RWPE2 (cell line): Measurements from ENCODE around the gene PLXNA4.

Experiments
- ATAC-seq: fragments of 200-7000 bp; cut with Tn5 transposase; 3 replicates; pipeline ENCODE4 v1.9.1; 2021; ENCODE audit warnings: low read depth
- DNase-seq: peaks from one replicate; pipeline ENCODE4 v3.0.0-alpha.2; 2020; ENCODE audit warnings: low spot score
- H3K27ac ChIP-seq: fragments of 450-650 bp; 2 replicates; pipeline ENCODE4 v1.5.1; 2017; ENCODE audit warnings: mild to moderate bottlenecking; ENCODE audit not compliant: poor library complexity, severe bottlenecking
- H3K27me3 ChIP-seq: fragments of 250-450 bp; sonication (Bioruptor Pico); 2 replicates; pipeline ENCODE4 v1.5.1; 2021; ENCODE audit warnings: mild to moderate bottlenecking, moderate library complexity; ENCODE audit not compliant: insufficient read depth, poor library complexity, severe bottlenecking
- H3K36me3 ChIP-seq: fragments of 250-450 bp; sonication (Bioruptor Pico); 2 replicates; pipeline ENCODE4 v1.5.1; 2020; ENCODE audit warnings: low read depth, mild to moderate bottlenecking, moderate library complexity
- H3K4me1 ChIP-seq: fragments of 250-450 bp; sonication (Bioruptor Pico); 2 replicates; pipeline ENCODE4 v1.5.1; 2021; ENCODE audit warnings: mild to moderate bottlenecking, moderate library complexity; ENCODE audit not compliant: insufficient read depth, poor library complexity, severe bottlenecking
- H3K4me3 ChIP-seq: fragments of 250-450 bp; sonication (Bioruptor Pico); 2 replicates; pipeline ENCODE4 v1.5.1; 2021; ENCODE audit warnings: mild to moderate bottlenecking, moderate library complexity; ENCODE audit not compliant: severe bottlenecking
- H3K9me3 ChIP-seq: fragments of 250-450 bp; sonication (Bioruptor Pico); 2 replicates; pipeline ENCODE4 v1.5.1; 2021; ENCODE audit warnings: mild to moderate bottlenecking, moderate library complexity; ENCODE audit not compliant: severe bottlenecking
- CTCF ChIP-seq: fragments of 450-650 bp; IDR thresholded peaks from one replicate; pipeline ENCODE4 v1.5.1; 2017; ENCODE audit warnings: mild to moderate bottlenecking, moderate library complexity; ENCODE audit not compliant: poor library complexity, severe bottlenecking

PLXNA4 gene

GRCh38 chr7:132145063-132145462 lies 431.2 kb downstream of the PLXNA4 start:
- H3K27me3 ChIP-seq: no peaks in the 10 kb centered on the region
- no peak for DNase-seq
- H3K9me3 ChIP-seq: no peaks in the 10 kb centered on the region
- no peak for TF ChIP-seq CTCF
- H3K27ac ChIP-seq: peak overlapping the region; percentile 48
- peak; percentile 10 for ATAC-seq
- H3K4me3 ChIP-seq: no peak overlapping the region
- H3K36me3 ChIP-seq: no peaks in the 10 kb centered on the region
- H3K4me1 ChIP-seq: peaks cover 13% of the 10 kb centered on the region

- no peak for DNase-seq
- Histone ChIP-seq H3K36me3 (no peaks in the 10 kb centered on the region), H3K4me3 (no peak overlapping the region), H3K4me1 (peaks cover 23% of the 10 kb centered on the region), H3K27me3 (no peaks in the 10 kb centered on the region), H3K27ac (no peak overlapping the region), H3K9me3 (no peaks in the 10 kb centered on the region)
- ATAC-seq: no peak
- no peak for TF ChIP-seq CTCF
Measured at GRCh38 chr7:132142006-132142405, 434.3 kb downstream of the PLXNA4 start.

DNA sequence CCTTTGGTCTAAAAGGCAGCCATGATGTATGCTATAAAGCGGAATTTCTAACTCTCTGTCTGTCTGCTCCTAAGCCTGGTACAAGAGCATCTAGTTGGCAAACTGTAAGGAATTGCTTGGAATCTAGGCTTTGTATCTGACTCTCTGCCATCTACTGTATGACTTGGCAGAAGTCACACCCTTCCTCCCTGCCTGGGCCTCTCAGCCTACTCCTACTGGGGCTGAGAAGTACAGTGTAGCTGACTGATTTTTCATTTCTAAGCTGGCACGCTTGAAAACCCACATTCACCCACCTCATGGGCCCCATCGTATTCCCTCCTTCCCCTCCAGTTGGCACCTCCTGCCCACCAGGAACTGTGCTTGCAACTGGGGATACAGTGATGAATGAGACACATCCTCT lies 435.2 kb downstream of the PLXNA4 start:
- no peak overlapping the region for H3K27ac ChIP-seq
- H3K4me1 ChIP-seq: peaks cover 23% of the 10 kb centered on the region
- ATAC-seq (no peak), DNase-seq (no peak)
- TF ChIP-seq CTCF: no peak
- no peak overlapping the region for H3K4me3 ChIP-seq
- H3K9me3 ChIP-seq: no peaks in the 10 kb centered on the region
- H3K36me3 ChIP-seq: no peaks in the 10 kb centered on the region
- H3K27me3 ChIP-seq: no peaks in the 10 kb centered on the region

- H3K27me3 ChIP-seq: no peaks in the 10 kb centered on the region
- no peak overlapping the region for H3K27ac ChIP-seq
- H3K36me3 ChIP-seq: no peaks in the 10 kb centered on the region
- H3K9me3 ChIP-seq: no peaks in the 10 kb centered on the region
- ATAC-seq (no peak), DNase-seq (no peak)
- no peak for TF ChIP-seq CTCF
- H3K4me1 ChIP-seq: peaks cover 23% of the 10 kb centered on the region
- no peak overlapping the region for H3K4me3 ChIP-seq
Measured at GRCh38 chr7:132140341-132140740, 435.9 kb downstream of the PLXNA4 start.

DNA sequence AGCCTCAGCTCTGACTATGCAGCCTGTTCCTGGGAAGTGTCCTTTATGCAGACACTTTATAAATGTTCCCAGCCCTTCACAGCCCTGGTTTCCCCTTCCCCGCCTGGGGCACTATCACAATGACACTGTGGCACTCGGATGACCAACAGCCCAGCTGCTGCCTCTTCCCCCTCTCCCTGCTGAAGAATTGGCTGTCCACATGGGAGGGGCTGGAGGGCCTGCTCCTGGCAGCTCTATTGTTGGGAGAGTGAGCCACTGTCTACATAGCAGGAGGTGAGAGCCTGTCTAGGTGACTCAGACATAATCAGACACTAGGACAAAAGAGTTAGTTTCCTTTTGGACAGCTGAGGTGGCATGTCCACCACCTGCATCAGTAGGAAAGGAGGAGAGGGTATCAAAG lies 437.5 kb downstream of the PLXNA4 start:
- Histone ChIP-seq H3K36me3 (no peaks in the 10 kb centered on the region), H3K9me3 (no peaks in the 10 kb centered on the region), H3K4me1 (peaks cover 19% of the 10 kb centered on the region), H3K4me3 (no peak overlapping the region), H3K27ac (no peak overlapping the region), H3K27me3 (no peaks in the 10 kb centered on the region)
- no peak for TF ChIP-seq CTCF
- ATAC-seq (peak; percentile 91), DNase-seq (no peak)
